Retina (tissue), 1 donor: ENCODE data around the gene ATP6V0D1.

Experiments used
- DNase-seq: peaks from one replicate; pipeline ENCODE4 v3.0.0-alpha.2; 2016

The ATP6V0D1 gene

DNA sequence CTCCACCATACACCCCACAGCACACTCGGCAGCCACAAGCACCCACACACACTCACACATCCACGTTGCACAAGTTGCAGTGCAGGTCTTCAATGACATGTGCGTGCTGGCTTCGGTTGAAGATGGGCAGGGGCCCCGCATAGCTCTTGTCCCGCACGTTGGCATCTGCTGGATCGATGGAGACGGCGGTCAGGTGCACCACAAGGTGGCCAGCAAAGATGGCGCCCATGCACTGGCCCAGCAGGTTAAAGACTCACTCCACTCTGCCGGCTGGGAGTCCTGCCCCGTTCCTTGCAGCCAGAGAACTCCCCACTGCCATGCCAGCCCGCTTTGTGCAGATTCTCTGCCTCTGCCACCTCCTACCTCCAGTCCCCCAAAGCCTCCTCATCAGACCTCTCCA lies 80.1 kb downstream of the ATP6V0D1 start:
- DNase-seq: no peak

DNA sequence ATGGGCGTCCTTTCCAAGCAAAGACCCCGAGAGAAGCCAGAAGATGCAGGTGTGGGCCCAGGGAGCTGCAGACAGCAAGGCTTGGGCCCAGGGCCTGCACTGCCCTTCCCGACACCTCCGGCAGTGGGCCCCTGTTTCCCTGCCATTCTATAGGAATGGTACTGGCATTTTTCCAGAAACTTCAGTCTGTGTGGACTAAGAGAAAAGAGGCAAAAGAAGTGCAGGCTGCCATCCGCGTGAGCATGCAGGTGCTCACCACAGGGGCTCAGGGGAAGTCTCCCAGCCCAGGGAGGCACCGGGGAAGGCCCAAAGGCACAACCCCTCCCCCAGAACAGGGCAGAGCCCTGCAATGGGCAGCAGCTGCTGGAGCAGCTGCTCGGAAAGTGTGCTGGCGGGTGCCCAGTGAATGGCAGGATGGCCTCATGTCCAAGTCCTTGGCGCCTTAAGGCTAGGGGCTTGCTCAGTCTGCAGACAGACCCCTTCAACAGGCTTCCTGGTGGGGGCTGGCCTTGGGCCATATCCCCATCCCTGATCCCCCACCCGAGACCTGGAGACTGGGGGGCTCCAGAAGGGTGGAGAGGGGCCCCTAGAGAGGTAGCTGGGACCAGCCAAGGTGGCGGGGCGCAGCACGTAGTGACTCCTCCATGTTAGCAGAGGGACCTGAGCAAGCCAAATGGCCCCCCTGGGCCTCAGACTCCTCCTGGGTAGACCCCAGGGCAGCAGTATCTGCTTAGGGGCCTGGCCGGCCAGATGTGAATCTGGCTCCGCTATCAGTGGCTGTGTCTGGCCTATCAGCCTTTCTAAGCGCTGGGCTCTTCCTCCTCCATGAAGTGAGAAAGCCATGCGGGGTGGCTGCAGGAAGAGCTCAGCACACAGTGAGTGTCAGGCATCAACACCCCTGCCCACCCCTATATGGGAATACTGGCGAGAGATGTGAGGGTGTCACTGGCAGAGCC lies 80.9 kb downstream of the ATP6V0D1 start:
- no peak for DNase-seq

DNA sequence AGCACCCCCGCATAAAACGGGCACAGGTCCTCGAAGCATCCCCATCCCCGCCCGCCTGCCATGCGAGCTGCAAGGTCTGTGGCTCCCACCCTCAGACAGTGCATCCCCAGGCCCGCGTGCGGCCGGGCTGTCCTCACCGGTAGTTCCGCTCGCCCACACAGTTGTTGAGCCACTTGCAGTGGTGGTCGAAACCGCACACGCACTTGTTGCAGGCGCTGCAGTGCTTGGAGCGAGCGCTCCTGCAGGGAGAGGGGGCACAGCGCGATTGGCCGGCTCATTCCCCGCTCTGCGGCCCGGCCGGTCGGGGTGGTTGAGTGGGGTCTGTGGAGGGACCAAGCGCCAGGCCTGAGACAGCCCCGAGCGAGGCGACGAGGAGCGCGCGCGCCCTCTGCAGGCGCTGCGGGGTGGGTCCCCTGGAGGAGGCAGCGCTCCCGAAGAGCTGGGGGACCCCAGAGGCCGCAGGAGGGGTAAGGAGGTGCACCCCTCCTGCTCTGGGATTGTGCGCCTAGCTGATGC lies 81.7 kb downstream of the ATP6V0D1 start:
- DNase-seq: peak; percentile 94

DNA sequence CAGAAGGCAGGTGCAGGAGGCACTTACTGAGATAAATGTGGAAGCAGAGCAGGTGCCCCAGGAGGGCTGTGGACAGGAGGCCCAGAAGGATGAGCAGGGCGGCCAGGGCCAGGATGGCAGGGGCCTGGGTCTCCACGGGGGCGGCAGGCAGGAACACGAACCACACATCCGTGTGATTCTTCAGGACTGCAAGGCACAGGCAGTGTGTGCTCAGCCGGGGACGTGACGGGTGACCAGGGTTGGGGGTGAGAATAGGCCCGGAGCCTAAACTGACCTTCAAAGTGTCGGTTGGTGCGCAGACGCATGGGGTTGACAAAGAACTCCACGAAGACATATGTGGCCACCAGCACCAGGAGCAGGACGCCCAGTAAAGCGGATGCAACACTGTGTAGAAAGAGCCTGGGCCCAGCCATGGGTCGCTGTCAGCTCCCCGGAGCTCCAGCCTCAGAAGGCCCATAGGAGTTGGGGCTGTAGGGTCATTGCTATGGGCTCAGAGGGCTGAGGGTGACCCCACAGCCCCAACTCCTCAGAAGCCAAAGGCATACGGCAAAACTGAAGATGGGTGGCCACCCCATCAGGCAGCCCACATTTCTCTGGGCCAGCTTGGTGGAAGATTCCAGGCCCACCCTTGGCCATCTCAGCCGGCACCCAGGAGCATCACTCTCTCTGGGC lies 82.3 kb downstream of the ATP6V0D1 start:
- no peak for DNase-seq

DNA sequence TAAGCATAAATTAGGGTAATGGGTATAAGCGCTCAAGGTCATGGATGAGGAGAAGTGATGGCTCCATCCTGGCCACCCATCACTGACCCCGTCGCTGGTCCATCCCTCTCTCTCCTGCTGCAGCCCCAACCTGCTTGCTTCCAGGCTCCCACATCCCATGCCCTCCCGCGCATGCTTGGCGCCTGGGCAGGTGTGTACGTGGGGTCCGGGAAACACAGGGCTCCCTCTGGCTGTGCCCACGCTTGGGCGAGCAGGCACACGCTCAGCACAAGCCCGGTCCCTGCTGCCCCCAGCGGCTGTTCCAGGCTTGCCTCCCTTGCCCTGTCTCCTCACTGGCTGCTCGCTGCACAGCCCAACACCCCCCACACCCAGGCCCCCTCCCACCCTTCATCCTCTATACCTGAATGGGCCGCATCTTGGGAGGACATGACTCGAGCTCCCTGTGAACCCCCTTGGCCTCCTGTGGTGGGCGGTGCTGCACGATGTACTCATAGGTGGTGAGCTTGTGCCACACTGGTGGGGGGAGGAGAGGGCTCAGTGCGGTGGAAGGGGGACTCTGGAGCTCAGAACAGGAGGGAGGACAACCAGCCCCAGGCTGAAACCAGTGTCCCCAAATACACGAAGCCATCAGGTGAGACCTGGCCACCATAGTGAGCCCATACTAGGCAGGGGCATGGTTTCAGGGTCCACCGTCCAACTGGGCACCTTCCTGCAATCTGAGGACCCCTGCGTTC lies 83.0 kb downstream of the ATP6V0D1 start:
- peak; percentile 65 for DNase-seq

DNA sequence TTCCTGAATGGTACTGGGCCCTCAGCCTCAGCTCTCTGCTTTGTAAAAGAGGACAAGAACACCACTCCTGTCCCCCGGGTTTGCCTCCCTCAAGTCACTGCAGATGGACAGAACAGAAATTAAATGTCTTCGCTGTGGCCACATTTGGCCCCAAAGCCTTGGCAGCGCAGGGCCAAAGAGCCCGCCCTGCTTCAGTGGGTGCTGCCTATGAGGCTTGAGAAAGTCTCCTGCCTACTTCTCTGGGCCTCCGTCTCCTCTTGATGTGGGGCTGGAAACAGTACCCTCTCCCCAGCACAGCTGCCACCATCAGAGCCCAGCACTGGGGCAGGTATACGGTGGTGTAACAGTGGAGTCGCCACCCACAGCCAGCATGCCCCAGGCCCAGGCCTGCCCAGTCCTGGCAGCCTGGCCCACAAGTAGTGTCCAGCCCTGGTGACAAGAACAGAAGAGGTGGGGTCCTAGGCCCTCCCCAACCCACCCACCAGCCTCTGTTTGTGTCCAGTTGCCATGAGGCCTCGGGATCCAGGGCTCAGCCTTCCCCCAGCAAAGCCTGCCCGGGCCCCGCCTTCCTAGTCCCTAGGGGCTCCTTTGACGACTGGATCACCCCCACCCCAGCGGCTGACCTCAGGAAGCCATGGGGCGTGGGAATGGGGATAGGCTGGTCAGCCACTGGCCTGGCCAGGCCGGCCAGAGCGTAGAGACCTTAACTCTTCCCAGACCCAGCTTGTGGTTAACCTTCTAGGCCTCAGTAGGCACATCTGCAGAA lies 83.7 kb downstream of the ATP6V0D1 start:
- peak; percentile 45 for DNase-seq

DNA sequence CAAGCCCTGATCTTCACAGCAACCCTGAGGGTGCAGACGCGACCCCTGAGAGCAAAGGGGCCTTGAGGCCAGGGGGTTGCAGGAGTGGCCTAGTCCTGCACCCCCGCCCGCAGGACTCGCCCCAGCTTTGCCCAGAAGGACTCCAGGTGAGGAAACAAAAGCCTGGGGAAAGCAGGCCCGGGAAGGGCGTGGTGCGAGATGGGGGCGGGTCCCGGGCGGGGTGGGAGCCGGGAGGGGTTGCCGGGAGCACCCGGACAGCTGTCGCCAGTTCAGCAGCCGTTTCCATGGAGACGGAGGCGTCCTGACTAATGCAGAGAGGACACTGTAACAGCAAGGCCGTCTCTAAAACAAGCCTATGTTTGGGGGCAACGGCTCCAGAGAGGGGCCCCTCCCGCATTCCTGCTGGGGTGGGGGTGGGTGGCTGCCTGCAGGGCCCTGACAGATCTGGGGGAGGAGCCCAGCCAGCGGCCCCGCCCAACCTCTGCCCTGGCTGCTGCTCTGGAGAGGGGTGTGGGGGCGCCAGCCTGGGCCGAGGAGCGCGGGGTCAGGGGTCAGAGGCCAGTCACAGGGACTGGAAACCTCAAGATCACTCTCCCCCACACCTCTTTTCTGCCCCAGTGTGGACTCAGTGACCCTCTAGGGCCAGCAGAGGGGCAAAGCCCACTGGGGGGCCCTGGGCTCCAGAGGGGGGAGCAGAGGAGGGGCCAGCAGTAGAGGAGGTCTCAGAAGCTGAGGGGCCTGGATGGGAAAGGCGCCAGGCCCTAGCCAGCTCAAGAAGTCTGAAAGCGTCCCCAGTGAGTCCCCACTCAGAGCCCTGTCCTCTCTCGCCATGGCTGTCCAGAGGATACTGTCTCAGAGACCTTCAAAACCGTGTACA lies 84.6 kb downstream of the ATP6V0D1 start:
- DNase-seq: peak; percentile 91

DNA sequence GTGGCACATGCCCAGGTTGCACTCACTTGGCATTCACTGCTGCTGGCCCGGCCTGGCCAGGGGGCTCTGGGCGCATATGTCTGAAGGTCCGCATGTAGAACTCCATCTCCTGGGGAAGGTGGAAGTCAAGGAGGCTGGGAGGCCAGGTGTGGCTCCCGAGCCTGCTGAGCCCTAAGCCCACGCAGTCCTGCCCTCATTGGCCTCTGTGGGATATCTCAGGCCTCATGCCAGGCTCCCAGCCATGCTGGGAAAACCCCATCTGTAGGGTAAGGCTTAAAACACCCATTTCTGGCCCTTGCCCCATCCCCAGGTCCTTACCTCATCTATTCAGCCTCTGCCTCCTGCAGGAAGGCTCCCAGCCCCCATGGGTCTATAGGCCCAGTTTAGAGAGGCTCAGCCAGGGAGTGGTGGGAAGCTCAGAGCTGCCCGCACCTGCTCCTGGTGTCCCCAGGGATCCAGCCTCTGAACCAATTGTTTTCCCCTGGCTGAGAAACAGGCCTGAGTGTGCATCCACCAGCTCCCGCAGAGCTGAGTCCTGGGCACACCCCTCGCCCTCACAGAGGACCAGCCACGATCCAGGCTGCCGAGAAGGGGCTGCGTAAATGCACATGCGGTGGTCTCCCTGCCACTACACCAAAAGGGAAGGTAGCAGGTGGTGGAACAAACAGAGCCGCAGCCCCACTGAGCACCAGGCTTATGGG lies 85.3 kb downstream of the ATP6V0D1 start:
- peak; percentile 88 for DNase-seq

DNA sequence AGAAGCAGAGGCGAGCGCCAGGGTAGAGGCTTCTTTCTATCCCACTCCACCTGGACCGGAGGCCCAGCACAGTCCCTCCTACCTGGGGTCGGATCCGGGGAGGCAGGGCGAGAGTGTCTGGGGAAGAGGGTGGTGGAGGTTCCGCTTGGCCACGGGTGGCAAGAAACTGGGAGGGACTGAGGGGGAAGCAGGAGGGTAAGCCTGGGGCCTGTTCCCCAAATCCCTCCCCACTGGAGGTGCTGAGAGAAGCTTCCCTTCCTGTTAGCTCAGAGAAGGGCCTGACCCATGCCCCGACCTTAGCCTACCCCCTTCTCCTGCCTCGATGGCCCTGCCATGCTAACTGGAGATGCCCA lies 85.9 kb downstream of the ATP6V0D1 start:
- DNase-seq: no peak

DNA sequence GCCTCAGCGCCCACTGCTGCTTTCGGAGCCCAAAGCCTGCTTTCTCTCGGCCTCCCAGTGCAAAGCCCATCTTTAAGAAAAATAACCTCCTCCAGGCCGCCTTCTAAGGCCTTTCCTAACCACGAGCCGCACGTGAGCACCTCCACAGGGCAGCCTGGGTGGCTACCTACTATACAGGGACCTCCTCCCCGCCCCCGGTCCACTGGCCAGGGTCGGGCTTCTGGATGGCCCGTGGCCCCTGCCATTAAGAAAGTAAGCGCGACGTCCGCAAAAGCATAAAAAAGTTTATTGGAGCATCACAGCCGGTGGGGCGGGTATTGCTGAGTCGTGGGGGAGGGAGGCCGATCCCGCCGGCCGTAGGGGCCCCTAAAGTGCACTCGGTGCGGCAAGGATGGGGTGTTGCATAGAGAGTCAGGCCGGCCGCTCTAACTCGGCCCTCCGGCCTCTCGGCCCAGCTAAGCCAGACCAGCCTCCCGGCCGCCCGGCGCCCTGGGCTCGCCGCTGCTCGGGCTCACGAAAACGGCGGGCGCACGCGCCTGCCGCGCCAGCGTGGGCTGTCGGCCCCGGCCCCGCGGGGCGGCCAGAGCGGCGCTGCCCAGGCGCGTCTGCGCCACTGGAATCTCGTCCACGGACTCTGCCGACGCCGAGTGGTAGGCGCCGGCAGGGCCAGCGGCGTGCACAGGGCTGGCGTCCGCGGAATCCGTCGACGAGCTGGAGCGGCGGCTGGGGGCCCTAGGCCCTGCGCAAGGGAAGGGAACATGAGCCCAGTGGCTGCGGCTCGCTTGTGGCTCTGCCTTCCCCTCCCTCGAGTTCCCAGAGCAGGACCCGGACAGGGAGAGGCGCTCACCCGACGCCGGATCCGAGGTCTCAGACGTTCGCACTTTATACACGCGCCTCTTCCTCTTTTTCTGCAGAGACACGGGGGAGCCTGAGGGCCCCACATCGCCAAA lies 86.5 kb downstream of the ATP6V0D1 start:
- DNase-seq: peak; percentile 61

DNA sequence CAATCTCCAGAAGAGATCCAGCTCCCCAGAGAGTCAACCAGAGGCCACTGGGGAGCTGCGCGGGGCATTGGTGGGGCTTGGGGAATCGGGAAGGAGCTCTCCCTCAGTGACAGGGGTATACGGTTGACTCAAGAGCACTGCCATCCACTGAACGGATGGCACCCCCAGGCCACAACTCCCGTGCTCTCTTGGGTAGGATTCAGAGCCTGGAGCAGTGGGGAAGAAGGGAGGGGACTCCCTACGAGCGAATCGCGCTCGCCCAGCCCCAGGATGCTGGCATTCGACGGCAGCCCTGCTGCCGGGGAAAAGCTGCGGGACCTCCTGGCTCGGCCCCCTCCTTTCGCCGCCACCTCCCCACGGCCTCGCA lies 87.2 kb downstream of the ATP6V0D1 start:
- peak; percentile 84 for DNase-seq

DNA sequence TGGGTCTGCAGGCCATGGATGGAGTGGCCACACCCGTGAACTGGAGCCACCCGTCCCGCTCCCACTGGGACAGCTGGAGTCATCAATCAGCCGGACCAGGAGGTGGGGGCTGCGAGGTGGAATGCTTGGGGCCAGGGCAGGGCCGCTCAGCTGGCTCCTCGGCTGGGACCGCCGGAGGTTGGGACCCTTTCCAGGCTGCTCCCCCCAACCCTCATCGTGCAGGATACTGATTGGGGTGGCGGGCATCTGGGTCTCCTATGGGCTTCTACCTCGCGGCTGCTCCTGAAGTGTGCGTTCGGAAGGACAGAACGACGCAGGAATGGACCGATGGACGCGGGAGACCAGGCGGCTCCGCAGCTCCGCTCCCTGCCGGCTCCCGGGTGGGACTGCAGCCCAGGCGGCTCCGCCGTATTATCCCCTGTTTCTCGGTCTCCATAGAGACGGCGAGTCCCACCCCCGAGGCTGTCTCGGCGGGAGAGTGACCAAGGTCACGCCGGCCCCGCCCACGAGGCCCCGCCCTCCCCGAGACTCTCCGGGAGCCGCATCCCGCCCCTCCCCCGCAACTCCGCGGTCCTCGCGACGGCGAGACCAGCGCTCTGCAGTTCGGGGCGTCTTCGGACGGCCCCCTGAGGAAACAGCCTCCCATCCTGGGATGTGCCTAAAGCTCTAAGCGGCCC lies 87.7 kb downstream of the ATP6V0D1 start, which contains the start of gene TPPP3:
TSS of gene TPPP3 (minus strand) at position 388 of the 677 bp plus-strand sequence. CDS start 2,387 bp downstream, outside the sequence.
- peak; percentile 92 for DNase-seq

DNA sequence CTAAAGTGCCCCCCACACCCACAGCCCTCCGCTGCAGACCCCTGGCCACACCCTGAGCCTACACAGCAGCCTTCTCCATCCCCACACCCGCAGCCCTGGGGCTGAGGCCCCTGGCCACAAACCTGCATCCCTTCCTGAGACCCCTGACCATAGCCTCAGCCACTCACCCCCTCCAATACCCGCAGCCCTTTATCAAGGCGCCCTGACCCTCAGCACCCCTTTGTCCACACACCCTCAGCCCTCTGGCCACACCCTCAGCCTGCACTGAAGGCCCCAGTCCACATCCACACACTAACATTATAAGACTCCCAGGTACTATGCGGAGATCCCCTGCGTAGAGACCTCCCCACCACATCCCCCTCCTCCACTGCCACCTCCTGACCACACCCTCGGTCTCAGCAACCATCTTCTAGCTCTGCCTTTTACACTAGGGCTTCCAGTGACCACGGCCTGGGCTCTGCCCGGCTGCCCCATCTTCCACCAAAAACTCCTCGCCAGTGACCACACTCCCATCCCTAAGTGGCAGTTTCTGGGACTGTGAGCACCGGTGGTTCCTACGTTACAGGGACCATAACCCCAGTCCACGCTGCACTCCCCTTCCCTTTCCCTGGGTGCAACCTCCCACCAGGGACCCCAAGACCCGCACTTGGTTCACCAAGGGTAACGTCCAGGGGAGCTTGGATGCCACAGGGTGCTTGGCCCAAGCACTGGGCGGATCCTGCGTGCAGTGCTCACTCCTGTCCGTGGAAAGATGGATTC lies 88.5 kb downstream of the ATP6V0D1 start:
- peak; percentile 41 for DNase-seq

DNA sequence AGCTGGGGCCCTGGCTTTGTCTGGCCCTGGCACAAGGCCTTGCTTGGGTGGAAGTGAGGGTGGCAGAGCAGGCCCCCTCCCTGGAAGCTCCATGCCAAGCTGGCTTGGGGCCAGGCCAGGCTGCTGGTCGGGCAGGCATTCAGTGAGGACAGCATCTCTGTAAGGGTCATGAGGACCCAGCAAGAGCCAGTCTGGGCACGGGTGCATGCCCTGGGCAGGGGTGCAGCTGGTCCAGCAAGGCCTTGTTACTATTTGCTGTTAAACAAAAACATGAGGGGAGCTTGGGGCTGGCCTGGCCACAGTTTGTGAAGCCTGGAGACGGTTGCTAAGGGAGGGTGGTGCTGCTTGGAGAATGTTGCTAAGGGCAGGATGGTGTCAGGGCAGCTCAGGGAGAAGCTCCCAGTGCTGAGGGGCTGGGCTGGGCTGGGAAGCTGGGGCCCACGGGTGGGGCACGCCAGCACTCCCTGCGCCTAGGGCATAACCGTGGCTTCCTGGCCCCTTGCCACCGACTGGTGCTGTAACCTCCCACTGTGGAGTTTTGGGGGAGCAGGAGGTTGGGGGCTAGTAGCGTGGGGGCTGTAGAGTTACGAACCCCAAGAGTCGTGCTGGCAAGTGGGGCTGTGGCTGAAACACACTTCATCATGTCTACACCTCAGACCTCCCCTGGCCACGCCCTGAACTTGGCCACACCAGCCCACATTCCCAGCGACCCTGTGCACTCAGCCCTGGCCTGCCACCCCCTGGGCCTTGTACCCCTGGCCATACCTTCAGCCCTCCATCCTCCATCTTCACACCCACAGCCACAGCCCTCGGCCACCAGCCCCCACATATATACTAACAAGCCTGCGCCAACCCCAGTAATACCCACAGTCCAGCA lies 89.3 kb downstream of the ATP6V0D1 start:
- DNase-seq: peak; percentile 49

DNA sequence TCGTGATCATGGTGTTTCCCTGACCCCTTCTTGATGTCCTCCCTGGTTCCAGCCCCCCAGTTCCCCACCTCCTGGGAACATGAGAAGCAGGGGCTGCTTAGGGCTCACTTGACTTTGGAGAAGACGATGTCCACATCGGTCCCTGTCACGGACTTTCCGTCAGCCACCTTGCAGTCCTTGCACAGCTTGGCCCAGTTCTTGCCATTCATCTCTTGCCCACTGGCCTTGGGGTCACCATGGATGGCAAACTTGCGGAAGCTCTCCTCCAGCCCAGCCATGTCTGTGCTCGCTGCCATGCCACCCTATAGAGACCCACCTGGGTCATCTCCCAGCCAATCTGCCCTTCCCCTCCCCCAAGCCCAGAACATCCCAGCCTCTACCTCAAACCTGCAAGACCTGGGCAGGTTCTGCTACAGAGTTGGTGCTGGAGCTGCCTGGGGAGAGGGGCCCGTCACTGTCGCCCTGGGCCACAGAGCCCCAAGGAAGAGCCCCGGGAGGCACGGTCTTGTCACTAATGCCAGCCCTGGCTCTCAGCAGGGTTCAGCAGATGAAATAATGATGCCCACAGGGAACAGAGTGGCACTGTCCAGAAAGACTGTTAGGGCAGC lies 90.0 kb downstream of the ATP6V0D1 start:
- no peak for DNase-seq
